SK-N-SH treated with all-trans-retinoic acid at 6 μM for 48 hours (cell line): ENCODE measurements around the gene CRACR2A.
A peak's percentile ranks its signal among the peaks of the same experiment; 100 is the strongest.

Experiments used
- ATAC-seq: fragments of 200-7000 bp; cut with Tn5 transposase; 3 replicates; pipeline ENCODE4 v1.9.1; 2020; ENCODE audit warnings: mild to moderate bottlenecking, moderate library complexity
- ARNTL ChIP-seq: fragments of 450-650 bp; formaldehyde crosslinking; IDR thresholded peaks from 2 replicates; pipeline ENCODE4 v1.5.0; 2020; ENCODE audit warnings: low read depth, mild to moderate bottlenecking, moderate library complexity, borderline replicate concordance
- CSDC2 ChIP-seq: fragments of 250-450 bp; sonication (Bioruptor Pico); IDR thresholded peaks from 2 replicates; pipeline ENCODE4 v1.5.0; 2020; ENCODE audit warnings: mild to moderate bottlenecking, moderate library complexity
- ESRRG ChIP-seq: fragments of 250-450 bp; sonication (Bioruptor Pico); IDR thresholded peaks from 2 replicates; pipeline ENCODE4 v1.6.1; 2021; ENCODE audit warnings: mild to moderate bottlenecking
- GLIS3 ChIP-seq: fragments of 250-450 bp; sonication (Bioruptor Pico); IDR thresholded peaks from 2 replicates; pipeline ENCODE4 v1.5.0; 2020; ENCODE audit warnings: mild to moderate bottlenecking, moderate library complexity
- ISL1 ChIP-seq: fragments of 250-450 bp; sonication (Bioruptor Pico); IDR thresholded peaks from 2 replicates; pipeline ENCODE4 v2.1.2; 2022; ENCODE audit warnings: mild to moderate bottlenecking, moderate library complexity
- OSR1 ChIP-seq: fragments of 250-450 bp; sonication (Bioruptor Pico); IDR thresholded peaks from 2 replicates; pipeline ENCODE4 v1.8.0; 2022; ENCODE audit warnings: moderate library complexity, mild to moderate bottlenecking, inconsistent platforms
- PPARA ChIP-seq: fragments of 250-450 bp; sonication (Bioruptor Pico); IDR thresholded peaks from 2 replicates; pipeline ENCODE4 v1.5.0; 2020; ENCODE audit warnings: mild to moderate bottlenecking, borderline replicate concordance
- RARB ChIP-seq: fragments of 250-450 bp; sonication (Bioruptor Pico); IDR thresholded peaks from 2 replicates; pipeline ENCODE4 v1.8.0; 2021; ENCODE audit warnings: mild to moderate bottlenecking, moderate library complexity
- SNAI2 ChIP-seq: fragments of 250-450 bp; sonication (Bioruptor Pico); IDR thresholded peaks from 2 replicates; pipeline ENCODE4 v1.5.0; 2020; ENCODE audit warnings: mild to moderate bottlenecking, moderate library complexity
- TCF4 ChIP-seq: fragments of 250-450 bp; sonication (Bioruptor Pico); IDR thresholded peaks from 2 replicates; pipeline ENCODE4 v1.8.0; 2021; ENCODE audit warnings: mild to moderate bottlenecking, moderate library complexity, borderline replicate concordance
- TOX ChIP-seq: fragments of 250-450 bp; sonication (Bioruptor Pico); IDR thresholded peaks from 2 replicates; pipeline ENCODE4 v1.8.0; 2021; ENCODE audit warnings: mild to moderate bottlenecking, moderate library complexity, borderline replicate concordance
- ZC3H10 ChIP-seq: fragments of 250-450 bp; sonication (Bioruptor Pico); IDR thresholded peaks from 2 replicates; pipeline ENCODE4 v1.5.1; 2021; ENCODE audit warnings: mild to moderate bottlenecking, moderate library complexity
- ZNF565 ChIP-seq: fragments of 450-650 bp; formaldehyde crosslinking; conservative IDR thresholded peaks from 2 replicates; pipeline ENCODE4 v1.5.0; 2020; ENCODE audit warnings: low read depth, mild to moderate bottlenecking, moderate library complexity
- ZNF70 ChIP-seq: fragments of 450-650 bp; formaldehyde crosslinking; IDR thresholded peaks from 2 replicates; pipeline ENCODE4 v1.5.0; 2020; ENCODE audit warnings: mild to moderate bottlenecking, moderate library complexity
- ZNF8 ChIP-seq: fragments of 450-650 bp; formaldehyde crosslinking; IDR thresholded peaks from 2 replicates; pipeline ENCODE4 v1.5.0; 2020; ENCODE audit warnings: mild to moderate bottlenecking, moderate library complexity
- TF ChIP-seq, protein P1 (sequence below): fragments of 250-450 bp; sonication (Bioruptor Pico); IDR thresholded peaks from 2 replicates; pipeline ENCODE4 v1.5.1; 2021; ENCODE audit warnings: mild to moderate bottlenecking, moderate library complexity
- TF ChIP-seq, protein P2 (sequence below): fragments of 250-450 bp; sonication (Bioruptor Pico); IDR thresholded peaks from 2 replicates; pipeline ENCODE4 v1.5.0; 2020; ENCODE audit warnings: mild to moderate bottlenecking, moderate library complexity
- TF ChIP-seq, protein P3 (sequence below): fragments of 250-450 bp; sonication (Bioruptor Pico); IDR thresholded peaks from 2 replicates; pipeline ENCODE4 v1.8.0; 2020; ENCODE audit warnings: mild to moderate bottlenecking, moderate library complexity, borderline replicate concordance
- TF ChIP-seq, protein P4 (sequence below): fragments of 250-450 bp; sonication (Bioruptor Pico); IDR thresholded peaks from 2 replicates; pipeline ENCODE4 v1.8.0; 2021; ENCODE audit warnings: low read depth, mild to moderate bottlenecking, moderate library complexity, borderline replicate concordance

Gene CRACR2A

DNA sequence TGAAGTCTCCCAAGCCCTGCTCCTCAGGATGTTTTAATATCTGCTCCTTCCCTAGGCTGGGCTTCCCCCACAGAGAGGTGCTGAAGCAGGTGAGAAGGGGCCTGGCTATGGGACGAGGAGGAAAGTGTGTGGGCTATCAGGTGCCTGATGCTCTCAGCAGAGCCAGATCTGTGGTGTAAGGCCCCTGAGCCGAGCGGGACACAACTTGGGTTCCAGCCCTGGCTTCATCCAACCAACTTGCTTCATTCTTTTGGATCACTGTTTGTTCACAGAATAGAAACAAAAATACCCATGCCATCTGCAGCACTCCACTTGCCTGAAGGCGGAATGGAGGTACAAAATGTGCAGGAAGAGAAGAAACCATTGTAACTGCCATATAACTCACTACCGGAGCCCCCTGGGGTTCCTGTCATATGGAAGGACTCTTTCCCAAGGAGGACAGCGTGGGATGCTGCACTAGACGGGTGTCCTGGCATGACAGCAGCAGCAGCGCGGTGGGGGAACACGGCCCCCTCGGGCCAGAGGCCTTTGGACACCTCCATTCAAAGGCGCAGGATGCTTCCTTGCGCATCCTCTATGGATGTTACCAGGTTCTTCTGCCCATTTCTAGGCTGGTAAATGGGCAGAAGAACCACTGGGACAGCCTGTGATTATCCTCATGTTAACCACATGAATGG, 95.8 kb downstream of the CRACR2A start:
- TF ChIP-seq TCF4 (CRISPR knock-in tag) (no peak), OSR1 (CRISPR knock-in tag) (no peak), ARNTL (no peak), CSDC2 (CRISPR knock-in tag) (no peak), RARB (CRISPR knock-in tag) (no peak), ISL1 (no peak), ZC3H10 (CRISPR knock-in tag) (no peak)
- TF ChIP-seq, protein P1, sequence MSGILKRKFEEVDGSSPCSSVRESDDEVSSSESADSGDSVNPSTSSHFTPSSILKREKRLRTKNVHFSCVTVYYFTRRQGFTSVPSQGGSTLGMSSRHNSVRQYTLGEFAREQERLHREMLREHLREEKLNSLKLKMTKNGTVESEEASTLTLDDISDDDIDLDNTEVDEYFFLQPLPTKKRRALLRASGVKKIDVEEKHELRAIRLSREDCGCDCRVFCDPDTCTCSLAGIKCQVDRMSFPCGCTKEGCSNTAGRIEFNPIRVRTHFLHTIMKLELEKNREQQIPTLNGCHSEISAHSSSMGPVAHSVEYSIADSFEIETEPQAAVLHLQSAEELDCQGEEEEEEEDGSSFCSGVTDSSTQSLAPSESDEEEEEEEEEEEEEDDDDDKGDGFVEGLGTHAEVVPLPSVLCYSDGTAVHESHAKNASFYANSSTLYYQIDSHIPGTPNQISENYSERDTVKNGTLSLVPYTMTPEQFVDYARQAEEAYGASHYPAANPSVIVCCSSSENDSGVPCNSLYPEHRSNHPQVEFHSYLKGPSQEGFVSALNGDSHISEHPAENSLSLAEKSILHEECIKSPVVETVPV, result no peak
- TF ChIP-seq, all 23 proteins: peak for 0
- no peak for ATAC-seq

DNA sequence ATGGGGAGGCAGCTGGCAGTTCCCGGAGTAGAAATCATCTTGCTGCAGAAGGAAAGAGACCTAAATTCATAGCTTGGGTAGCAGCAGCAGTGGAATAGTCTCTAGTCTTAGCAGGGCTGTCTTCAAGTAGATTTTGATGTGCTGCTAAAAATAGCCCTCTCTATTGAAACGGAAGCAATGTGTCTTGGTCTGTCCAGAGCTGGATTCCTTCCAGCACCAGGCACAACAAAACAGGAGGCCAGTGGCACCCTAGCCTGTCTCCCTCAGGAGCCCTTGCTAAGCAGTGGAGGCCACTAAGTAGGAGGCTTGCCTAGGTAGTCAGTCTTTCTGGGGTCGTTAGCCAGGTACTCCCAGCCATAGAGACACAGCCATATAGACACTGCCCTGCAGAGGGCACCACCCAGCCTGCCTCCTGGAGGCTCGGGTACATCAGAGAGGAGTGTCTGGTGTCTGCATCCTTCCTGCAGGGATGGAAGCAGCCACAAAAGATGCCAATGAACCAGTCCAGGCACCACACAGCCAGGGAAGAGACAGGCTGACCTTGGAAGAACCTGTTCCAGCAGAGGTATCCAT, 97.5 kb downstream of the CRACR2A start:
- peak; percentile 88 for ATAC-seq
- TF ChIP-seq ZC3H10 (CRISPR knock-in tag) (no peak), ZNF565 (CRISPR knock-in tag) (no peak), ZNF70 (CRISPR knock-in tag) (no peak), CSDC2 (CRISPR knock-in tag) (no peak), ZNF8 (CRISPR knock-in tag) (no peak)

DNA sequence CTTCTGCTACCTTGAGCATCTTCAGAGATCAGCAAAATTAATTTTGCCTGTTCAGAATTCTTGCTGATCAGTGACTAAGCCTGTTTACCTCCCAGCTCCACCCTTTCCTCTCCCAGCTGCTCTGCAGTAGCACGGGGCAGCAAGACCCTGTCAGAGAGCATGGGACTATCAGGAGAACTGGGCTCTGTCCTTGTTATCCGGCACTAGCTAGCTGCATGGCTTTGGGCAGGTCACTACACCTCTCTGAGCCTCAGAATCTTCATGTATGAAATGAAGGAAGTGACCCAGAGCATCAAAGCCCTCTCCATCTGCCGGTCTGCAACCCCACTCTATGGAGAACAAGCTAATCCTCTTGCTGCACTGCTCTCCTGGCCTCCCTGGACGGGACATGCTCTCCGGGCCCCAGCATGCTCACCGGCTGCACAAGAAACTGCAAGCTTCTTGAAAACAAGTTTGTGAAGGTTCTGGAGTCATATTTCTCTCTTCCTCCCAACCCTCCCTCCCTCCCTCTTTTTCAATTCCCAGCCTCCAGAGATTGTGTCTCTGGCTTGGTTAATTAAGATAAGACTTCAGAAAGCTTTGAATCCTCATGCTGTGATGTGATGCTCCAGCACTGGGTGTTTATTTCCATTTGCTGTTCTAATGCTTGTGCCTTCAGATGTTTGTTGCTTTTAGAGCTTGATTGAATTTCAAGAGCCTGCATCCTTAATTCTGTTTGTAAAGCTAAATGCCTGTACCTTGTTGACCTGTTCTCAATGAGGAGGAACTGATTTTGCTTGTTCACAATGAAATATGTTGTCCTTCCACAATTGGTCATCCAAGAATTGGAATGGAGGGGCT, 101.1 kb downstream of the CRACR2A start:
- no peak for TF ChIP-seq CSDC2 (CRISPR knock-in tag)
- TF ChIP-seq, protein P2, sequence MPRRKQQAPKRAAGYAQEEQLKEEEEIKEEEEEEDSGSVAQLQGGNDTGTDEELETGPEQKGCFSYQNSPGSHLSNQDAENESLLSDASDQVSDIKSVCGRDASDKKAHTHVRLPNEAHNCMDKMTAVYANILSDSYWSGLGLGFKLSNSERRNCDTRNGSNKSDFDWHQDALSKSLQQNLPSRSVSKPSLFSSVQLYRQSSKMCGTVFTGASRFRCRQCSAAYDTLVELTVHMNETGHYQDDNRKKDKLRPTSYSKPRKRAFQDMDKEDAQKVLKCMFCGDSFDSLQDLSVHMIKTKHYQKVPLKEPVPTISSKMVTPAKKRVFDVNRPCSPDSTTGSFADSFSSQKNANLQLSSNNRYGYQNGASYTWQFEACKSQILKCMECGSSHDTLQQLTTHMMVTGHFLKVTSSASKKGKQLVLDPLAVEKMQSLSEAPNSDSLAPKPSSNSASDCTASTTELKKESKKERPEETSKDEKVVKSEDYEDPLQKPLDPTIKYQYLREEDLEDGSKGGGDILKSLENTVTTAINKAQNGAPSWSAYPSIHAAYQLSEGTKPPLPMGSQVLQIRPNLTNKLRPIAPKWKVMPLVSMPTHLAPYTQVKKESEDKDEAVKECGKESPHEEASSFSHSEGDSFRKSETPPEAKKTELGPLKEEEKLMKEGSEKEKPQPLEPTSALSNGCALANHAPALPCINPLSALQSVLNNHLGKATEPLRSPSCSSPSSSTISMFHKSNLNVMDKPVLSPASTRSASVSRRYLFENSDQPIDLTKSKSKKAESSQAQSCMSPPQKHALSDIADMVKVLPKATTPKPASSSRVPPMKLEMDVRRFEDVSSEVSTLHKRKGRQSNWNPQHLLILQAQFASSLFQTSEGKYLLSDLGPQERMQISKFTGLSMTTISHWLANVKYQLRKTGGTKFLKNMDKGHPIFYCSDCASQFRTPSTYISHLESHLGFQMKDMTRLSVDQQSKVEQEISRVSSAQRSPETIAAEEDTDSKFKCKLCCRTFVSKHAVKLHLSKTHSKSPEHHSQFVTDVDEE (CRISPR knock-in tag), result no peak
- TF ChIP-seq TCF4 (CRISPR knock-in tag), result no peak
- TF ChIP-seq, protein P3, sequence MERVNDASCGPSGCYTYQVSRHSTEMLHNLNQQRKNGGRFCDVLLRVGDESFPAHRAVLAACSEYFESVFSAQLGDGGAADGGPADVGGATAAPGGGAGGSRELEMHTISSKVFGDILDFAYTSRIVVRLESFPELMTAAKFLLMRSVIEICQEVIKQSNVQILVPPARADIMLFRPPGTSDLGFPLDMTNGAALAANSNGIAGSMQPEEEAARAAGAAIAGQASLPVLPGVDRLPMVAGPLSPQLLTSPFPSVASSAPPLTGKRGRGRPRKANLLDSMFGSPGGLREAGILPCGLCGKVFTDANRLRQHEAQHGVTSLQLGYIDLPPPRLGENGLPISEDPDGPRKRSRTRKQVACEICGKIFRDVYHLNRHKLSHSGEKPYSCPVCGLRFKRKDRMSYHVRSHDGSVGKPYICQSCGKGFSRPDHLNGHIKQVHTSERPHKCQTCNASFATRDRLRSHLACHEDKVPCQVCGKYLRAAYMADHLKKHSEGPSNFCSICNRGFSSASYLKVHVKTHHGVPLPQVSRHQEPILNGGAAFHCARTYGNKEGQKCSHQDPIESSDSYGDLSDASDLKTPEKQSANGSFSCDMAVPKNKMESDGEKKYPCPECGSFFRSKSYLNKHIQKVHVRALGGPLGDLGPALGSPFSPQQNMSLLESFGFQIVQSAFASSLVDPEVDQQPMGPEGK, result no peak
- TF ChIP-seq, protein P4, sequence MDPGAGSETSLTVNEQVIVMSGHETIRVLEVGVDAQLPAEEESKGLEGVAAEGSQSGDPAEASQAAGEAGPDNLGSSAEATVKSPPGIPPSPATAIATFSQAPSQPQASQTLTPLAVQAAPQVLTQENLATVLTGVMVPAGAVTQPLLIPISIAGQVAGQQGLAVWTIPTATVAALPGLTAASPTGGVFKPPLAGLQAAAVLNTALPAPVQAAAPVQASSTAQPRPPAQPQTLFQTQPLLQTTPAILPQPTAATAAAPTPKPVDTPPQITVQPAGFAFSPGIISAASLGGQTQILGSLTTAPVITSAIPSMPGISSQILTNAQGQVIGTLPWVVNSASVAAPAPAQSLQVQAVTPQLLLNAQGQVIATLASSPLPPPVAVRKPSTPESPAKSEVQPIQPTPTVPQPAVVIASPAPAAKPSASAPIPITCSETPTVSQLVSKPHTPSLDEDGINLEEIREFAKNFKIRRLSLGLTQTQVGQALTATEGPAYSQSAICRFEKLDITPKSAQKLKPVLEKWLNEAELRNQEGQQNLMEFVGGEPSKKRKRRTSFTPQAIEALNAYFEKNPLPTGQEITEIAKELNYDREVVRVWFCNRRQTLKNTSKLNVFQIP (CRISPR knock-in tag), result no peak
- TF ChIP-seq PPARA (CRISPR knock-in tag), result no peak
- no peak for TF ChIP-seq ESRRG (CRISPR knock-in tag)
- no peak for TF ChIP-seq SNAI2 (CRISPR knock-in tag)
- TF ChIP-seq TOX (CRISPR knock-in tag), result no peak
- TF ChIP-seq OSR1 (CRISPR knock-in tag), result no peak
- no peak for TF ChIP-seq ZNF565 (CRISPR knock-in tag)
- no peak for TF ChIP-seq GLIS3 (CRISPR knock-in tag)
- TF ChIP-seq ZC3H10 (CRISPR knock-in tag), result no peak
- peak; percentile 34; the same call in 2 of the 3 replicates for ATAC-seq
